ENCODE measurements around the gene IRF8.
A peak's percentile ranks its signal among the peaks of the same experiment; 100 is the strongest.

Gene IRF8

DNA sequence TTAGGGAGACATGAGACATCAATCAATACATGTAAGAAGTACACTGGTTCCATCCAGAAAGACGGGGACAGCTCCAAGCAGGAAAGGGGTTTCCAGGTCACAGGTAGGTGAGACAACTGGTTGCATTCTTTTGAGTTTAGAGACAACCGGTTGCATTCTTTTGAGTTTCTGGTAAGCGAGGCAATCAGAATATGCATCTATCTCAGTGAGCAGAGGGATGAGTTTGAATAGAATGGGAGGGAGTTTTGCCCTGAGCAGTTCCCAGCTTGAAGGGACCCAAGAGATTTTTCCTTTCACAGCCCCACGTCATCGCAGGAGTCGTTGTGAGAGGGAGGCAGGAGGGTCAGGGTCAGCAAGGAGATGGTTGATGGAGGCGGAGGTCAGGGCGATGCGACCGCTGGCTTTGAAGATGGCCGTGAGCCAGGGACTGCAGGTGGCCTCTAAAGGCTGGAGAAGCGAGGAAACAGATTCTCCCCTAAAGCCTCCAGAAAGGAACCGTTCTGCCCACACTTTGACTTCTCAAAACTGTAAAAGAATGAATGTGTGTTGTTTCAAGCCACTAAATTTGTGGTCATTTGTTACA is 36.5 kb downstream of the IRF8 start:
- Histone ChIP-seq H3F3A (ENCODE audit: low read depth) (no peaks in the 10 kb centered on the region), H3K4me3 (ENCODE audit: low read length, poor library complexity, severe bottlenecking) (peak overlapping the region; percentile 8), H3K9me2 (replicated peaks; ENCODE audit: low read depth, low read length) (no peaks in the 10 kb centered on the region), H3K4me2 (ENCODE audit: low read depth, low read length, poor library complexity, severe bottlenecking) (peak overlapping the region; percentile 61), H3K4me1 (ENCODE audit: insufficient read depth, low read length, poor library complexity, severe bottlenecking) (peaks cover 15% of the 10 kb centered on the region), H3K36me3 (ENCODE audit: insufficient read depth, low read length) (no peaks in the 10 kb centered on the region), H3K27me3 (ENCODE audit: insufficient read depth, low read length, poor library complexity, severe bottlenecking) (no peaks in the 10 kb centered on the region), H4K20me1 (ENCODE audit: insufficient read depth, low read length, poor library complexity, severe bottlenecking) (no peaks in the 10 kb centered on the region), H3K79me2 (ENCODE audit: insufficient read depth, low read length) (no peaks in the 10 kb centered on the region), H3K9ac (ENCODE audit: low read depth, low read length, poor library complexity, severe bottlenecking) (no peak overlapping the region), H2AFZ (ENCODE audit: low read length) (peak overlapping the region; percentile 87; the same call in 1 of the 2 replicates), H3K9me3 (ENCODE audit: insufficient read depth, low read depth, low read length) (no peaks in the 10 kb centered on the region)
- TF ChIP-seq, protein P1, sequence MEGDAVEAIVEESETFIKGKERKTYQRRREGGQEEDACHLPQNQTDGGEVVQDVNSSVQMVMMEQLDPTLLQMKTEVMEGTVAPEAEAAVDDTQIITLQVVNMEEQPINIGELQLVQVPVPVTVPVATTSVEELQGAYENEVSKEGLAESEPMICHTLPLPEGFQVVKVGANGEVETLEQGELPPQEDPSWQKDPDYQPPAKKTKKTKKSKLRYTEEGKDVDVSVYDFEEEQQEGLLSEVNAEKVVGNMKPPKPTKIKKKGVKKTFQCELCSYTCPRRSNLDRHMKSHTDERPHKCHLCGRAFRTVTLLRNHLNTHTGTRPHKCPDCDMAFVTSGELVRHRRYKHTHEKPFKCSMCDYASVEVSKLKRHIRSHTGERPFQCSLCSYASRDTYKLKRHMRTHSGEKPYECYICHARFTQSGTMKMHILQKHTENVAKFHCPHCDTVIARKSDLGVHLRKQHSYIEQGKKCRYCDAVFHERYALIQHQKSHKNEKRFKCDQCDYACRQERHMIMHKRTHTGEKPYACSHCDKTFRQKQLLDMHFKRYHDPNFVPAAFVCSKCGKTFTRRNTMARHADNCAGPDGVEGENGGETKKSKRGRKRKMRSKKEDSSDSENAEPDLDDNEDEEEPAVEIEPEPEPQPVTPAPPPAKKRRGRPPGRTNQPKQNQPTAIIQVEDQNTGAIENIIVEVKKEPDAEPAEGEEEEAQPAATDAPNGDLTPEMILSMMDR (conservative IDR thresholded peaks at IDR 0.05; ENCODE audit: low read length): no peak
- no peak for TF ChIP-seq EZH2phosphoT487 (IDR thresholded peaks at IDR 0.05; ENCODE audit: borderline replicate concordance)

DNA sequence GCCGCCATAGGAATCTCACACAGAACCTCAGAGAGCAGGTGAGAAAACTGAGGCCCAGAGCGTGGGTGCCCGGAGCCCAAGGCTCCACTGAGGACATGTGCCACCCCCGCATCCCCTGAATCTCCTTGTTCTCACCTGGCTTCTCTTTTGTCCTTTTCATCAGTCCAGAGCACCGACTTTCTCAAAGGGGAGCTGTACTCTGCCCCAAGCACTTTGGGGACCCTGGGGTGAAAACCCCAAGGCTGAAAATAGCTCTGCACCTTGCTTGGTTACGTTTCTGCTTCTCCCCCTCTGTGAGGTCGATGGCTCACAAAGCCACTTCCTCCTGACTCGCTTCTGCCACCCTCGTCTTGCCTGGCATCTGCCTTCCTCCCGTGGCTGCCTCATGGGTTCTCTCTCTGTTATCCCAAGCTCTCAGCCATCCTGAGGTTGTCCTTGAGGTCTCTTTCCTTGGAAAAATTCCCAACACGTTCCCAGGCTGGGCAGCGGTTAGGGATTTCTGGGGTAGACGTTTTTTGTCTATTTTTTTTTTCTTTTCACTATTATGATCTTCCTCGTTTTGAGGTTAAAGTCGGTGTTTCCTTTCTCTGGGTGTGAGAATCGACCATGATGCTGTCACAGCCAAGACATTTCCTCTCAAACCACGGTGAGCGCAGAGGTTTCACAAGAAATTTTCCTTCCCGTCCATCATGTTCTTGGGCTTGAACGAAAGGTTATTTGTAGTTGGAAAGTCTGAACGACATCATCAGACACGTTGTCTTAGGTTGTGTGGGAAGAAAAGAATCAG is 37.2 kb downstream of the IRF8 start:
- Histone ChIP-seq H2AFZ (ENCODE audit: low read length) (peak overlapping the region; percentile 87), H3K4me3 (ENCODE audit: low read length, poor library complexity, severe bottlenecking) (peak overlapping the region; percentile 8), H3K27me3 (ENCODE audit: insufficient read depth, low read length, poor library complexity, severe bottlenecking) (no peaks in the 10 kb centered on the region), H3K36me3 (ENCODE audit: insufficient read depth, low read length) (no peaks in the 10 kb centered on the region), H3K9ac (ENCODE audit: low read depth, low read length, poor library complexity, severe bottlenecking) (no peak overlapping the region), H3K79me2 (ENCODE audit: insufficient read depth, low read length) (no peaks in the 10 kb centered on the region), H3K9me3 (ENCODE audit: insufficient read depth, low read depth, low read length) (no peaks in the 10 kb centered on the region), H3K4me2 (ENCODE audit: low read depth, low read length, poor library complexity, severe bottlenecking) (peak overlapping the region; percentile 61), H3F3A (ENCODE audit: low read depth) (no peaks in the 10 kb centered on the region), H3K9me2 (replicated peaks; ENCODE audit: low read depth, low read length) (no peaks in the 10 kb centered on the region), H3K4me1 (ENCODE audit: insufficient read depth, low read length, poor library complexity, severe bottlenecking) (peaks cover 15% of the 10 kb centered on the region), H4K20me1 (ENCODE audit: insufficient read depth, low read length, poor library complexity, severe bottlenecking) (no peaks in the 10 kb centered on the region)
- no peak for TF ChIP-seq EZH2phosphoT487 (IDR thresholded peaks at IDR 0.05; ENCODE audit: borderline replicate concordance)
- TF ChIP-seq, protein P1 (conservative IDR thresholded peaks at IDR 0.05; ENCODE audit: low read length): no peak; the same call in 1 of the 2 replicates

DNA sequence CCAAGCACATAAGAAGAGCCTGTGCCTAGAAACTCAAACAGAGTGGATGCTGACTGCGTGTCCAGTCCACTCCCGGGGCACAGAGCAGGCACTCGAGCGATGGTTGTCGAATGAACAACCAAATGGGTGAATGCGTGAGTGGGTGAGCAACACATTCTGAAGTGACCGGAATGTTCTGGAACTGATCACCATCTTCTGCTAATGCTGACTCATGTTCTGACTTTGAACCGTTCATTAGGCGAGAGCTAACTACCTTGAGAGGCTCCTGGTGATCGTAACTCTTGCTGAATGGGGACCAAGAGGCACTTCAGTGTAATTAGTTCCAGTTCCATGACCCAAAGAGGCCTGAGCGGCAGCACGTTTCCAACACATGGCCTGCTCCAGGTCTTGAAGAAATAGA is 37.9 kb downstream of the IRF8 start:
- H3K9me2 ChIP-seq (replicated peaks; ENCODE audit: low read depth, low read length): no peaks in the 10 kb centered on the region
- peak overlapping the region; percentile 87; the same call in 1 of the 2 replicates for H2AFZ ChIP-seq (ENCODE audit: low read length)
- no peaks in the 10 kb centered on the region for H3K36me3 ChIP-seq (ENCODE audit: insufficient read depth, low read length)
- TF ChIP-seq, protein P1 (conservative IDR thresholded peaks at IDR 0.05; ENCODE audit: low read length): no peak
- no peak for TF ChIP-seq EZH2phosphoT487 (IDR thresholded peaks at IDR 0.05; ENCODE audit: borderline replicate concordance)
- no peaks in the 10 kb centered on the region for H3F3A ChIP-seq (ENCODE audit: low read depth)
- H3K4me1 ChIP-seq (ENCODE audit: insufficient read depth, low read length, poor library complexity, severe bottlenecking): peaks cover 15% of the 10 kb centered on the region
- H4K20me1 ChIP-seq (ENCODE audit: insufficient read depth, low read length, poor library complexity, severe bottlenecking): no peaks in the 10 kb centered on the region
- no peaks in the 10 kb centered on the region for H3K27me3 ChIP-seq (ENCODE audit: insufficient read depth, low read length, poor library complexity, severe bottlenecking)
- H3K79me2 ChIP-seq (ENCODE audit: insufficient read depth, low read length): no peaks in the 10 kb centered on the region
- H3K9me3 ChIP-seq (ENCODE audit: insufficient read depth, low read depth, low read length): no peaks in the 10 kb centered on the region
- H3K9ac ChIP-seq (ENCODE audit: low read depth, low read length, poor library complexity, severe bottlenecking): no peak overlapping the region
- peak overlapping the region; percentile 61 for H3K4me2 ChIP-seq (ENCODE audit: low read depth, low read length, poor library complexity, severe bottlenecking)
- no peak overlapping the region for H3K4me3 ChIP-seq (ENCODE audit: low read length, poor library complexity, severe bottlenecking)
